PFSK-1 (cell line): ENCODE results near the gene PTPRM.

Source experiments
- POLR2AphosphoS5 ChIP-seq: IDR thresholded peaks from 2 replicates; pipeline ENCODE4 v1.6.1; 2012; ENCODE audit warnings: low read depth, mild to moderate bottlenecking, control low read depth, low read length, moderate library complexity
- TAF1 ChIP-seq: IDR thresholded peaks from 2 replicates; pipeline ENCODE4 v1.6.1; 2012; ENCODE audit warnings: low read length, control low read depth, borderline replicate concordance; ENCODE audit not compliant: insufficient read depth

- TF ChIP-seq POLR2AphosphoS5: no peak
- TF ChIP-seq TAF1: no peak
Measured at GRCh38 chr18:8088626-8089025, 521.5 kb downstream of the PTPRM start.
